ENCODE results near the gene FBH1.
"Not testable (repeated sequence)": the region's sequence is repeated elsewhere in the genome, so short reads cannot be mapped to it uniquely, and the experiment has no call there.

FBH1 gene

DNA sequence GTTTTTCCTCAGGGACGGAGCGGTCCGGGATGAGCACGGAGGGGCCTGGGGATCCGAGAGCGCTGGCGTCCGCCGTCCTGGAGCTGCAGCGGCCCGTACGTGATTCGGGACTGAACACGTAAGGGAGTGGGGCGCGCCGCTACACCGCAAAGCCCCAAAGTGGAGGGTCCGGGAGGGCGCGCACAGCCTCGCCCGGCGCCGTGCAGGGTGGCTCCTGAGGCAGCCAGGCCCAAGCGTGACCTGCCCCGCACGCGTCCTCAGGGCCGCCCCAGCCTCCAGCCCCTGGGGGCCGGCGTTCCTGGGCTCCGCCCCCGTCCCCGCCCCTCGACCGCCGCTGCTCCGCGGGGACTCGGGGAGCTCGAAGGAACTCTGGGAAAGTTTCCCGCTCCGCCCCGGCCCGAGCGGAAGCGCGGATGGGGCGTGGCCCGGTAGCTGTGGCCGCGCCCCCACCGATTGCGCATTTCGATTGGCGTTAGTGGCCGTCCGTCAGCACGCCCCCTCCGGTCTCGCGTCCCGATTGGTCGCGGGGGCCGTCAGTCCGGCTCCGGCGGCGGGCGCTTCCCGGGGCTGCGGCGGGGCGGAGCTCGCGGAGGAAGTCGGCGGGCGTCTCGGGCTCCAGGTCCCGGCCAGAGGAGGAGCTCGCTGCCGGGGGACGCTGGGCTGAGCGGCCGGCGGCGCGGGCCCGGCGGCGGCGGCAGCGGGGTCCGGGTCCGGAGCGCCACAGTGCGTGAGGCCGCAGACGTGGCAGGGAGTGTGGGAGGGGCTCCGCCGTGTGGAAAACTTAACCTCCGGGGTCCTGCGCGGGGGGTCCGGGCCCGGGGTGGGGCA, at the start of gene FBH1, which contains the start of gene ANKRD16:
Gene FBH1 (plus strand): TSS at position 620 of the 828 bp plus-strand sequence. CDS start 103 bp downstream, at position 723.
Gene ANKRD16 (minus strand): TSS at position 270 of the 828 bp plus-strand sequence. CDS start 539 bp downstream, outside the sequence.
- H3K4me3 ChIP-seq (ENCODE audit: low read depth, low read length): peak within 1 kb of the TSS; percentile 86
- peak; percentile 98 for DNase-seq (ENCODE audit: low read depth)

DNA sequence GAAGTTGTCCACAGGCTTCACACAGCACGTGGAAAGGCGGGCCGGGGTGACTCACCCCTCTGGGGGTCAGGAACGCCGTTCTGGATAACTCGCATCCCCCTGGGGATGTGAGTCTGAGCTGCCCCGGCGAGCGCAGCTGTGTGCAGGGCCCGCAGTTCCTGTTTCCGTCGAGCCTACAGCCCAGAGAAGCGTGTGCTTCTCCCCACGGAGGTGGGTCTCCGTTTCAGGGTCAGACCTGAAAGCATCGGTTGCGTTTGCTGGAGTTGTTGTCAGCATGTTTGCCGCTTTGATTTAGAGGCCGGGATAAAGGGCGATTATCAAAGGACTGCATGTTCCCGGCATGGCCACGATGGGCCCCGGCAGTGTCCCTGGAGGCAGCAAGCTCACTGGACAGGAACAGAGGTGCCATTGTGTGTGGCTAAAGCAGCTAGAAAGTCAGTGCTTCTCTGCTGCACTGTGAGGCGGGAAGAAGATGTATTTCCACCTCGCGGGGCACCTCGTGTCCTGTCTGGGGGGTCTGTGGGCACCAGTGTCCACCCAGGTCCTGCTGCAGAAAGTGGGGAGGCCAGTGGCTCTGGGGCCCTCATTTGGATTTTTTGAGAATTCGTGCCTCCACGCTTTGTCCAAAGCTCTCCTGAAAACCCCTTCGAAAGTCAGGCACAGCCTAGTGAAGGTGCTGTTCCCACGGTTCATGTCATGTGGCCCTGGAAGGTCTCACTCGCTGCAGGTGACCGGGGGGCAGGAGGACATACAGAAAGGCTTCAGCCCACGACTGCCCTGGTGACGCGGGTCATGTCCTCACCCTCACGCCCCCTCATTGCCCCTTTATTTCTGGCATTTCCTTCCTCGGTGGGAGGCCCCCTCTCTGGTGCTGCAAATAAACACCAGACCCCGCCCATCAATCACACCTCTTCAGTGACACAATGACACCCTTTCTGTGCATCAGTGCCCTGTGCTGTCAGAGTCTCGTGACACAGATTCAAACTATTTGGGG, 49.4 kb upstream of the FBH1 start:
- no peak overlapping the region for H3K4me3 ChIP-seq (ENCODE audit: low read depth, low read length)
- peak; percentile 32 for DNase-seq (ENCODE audit: low read depth)

DNA sequence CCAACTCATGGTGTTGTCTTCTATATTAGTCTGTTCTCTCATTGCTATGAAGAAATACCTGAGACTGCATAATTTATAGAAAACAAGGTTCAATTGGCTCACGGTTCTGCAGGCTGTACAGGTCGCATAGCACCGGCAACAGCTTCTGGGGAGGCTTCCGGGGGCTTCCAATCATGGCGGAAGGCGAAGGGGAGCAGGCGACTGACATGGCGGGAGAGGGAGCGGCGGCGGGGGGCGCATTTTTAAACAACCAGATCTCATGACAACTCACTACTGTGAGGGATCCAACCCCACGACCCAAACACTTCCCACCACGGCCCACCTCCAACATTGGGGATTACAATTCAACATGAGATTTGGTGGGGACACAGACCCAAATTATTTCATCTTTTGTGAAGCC, 48.1 kb upstream of the FBH1 start:
- H3K4me3 ChIP-seq (ENCODE audit: low read depth, low read length): no peak overlapping the region
- DNase-seq (ENCODE audit: low read depth): no peak

DNA sequence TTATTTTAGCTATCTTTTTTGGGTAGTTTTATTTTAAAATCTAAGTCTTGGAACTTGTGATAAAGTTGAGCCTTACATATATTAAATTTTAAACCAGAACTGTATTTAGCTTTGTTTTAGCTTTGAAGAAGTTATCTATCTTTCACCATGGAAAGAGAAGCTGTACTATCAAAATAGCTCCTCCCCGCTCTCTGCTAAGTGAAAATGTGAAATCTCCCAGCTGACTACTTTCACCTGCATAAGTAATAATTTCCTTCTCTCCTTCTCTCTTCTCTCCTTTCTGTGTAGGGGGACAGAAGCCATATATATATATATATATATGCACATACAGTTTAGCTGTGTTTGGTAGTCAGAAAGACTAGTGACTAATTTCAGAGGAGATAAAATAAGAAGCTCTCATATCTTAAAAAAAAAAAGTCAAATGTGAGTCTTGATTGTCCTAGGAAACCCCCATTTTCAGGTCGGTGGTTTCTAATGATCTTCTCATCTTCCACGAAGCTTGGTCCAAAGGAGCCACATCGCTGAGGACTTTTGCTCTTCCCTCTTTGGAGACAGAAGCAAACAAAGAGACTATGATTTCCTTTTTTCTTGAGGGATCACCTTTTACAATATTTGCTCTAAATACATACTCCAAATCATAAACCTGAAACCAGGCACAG, 46.2 kb upstream of the FBH1 start:
- DNase-seq (ENCODE audit: low read depth): no peak

DNA sequence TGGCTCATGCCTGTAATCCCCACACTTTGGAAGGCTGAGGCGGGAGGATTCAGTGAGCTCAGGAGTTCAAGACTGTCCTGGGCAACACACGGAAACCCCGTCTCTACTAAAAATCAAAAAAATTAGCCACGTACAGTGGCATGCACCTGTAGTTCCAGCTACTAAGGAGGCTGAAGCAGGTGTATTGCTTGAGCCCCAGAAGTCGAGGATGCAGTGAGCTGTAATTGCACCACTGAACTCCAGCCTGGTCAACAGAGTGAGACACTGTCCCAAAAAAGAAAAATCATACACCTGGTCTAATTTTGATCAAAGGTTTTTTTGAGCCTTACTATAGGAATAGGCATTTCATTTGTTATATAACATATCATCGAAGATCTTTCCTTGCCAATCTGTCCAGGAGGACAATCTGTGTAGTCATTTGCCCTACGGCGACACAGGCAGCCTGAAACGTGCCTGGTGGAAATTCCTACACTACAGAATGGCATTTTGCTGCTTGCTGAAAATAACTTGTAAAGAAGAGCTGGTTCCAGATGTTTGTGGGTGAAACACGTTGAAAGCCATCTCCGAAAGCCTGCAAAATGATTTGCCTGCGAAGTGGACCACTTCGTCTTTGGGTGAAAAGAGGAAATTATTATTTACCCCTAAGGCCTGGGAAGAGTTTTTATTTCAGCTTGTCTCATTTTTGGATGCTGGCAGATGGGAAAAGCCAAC, 45.5 kb upstream of the FBH1 start:
- no peak overlapping the region for H3K4me3 ChIP-seq (ENCODE audit: low read depth, low read length)
- DNase-seq (ENCODE audit: low read depth): no peak

More for the DNA sequence above, 46.2 kb upstream of the FBH1 start:
- H3K4me3 ChIP-seq (ENCODE audit: low read depth, low read length): no peak overlapping the region

DNA sequence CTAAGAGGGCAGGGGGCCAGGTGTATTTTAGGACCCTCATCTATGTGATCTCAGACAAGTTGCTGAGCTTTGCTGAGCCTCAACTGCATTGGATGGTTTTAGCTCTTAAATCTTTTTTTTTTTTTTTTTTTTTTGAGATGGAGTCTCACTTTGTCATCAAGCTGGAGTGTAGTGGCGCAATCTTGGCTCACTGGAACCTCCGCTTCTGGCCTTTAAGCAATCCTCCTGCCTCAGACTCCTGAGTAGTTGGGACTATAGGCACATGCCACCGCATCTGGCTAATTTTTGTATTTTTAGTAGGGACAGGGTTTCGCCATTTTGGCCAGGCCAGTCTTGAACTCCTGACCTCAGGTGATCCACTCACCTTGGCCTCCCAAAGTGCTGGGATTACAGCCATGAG, 43.4 kb upstream of the FBH1 start:
- H3K4me3 ChIP-seq (ENCODE audit: low read depth, low read length); DNase-seq (ENCODE audit: low read depth): not testable (repeated sequence)

DNA sequence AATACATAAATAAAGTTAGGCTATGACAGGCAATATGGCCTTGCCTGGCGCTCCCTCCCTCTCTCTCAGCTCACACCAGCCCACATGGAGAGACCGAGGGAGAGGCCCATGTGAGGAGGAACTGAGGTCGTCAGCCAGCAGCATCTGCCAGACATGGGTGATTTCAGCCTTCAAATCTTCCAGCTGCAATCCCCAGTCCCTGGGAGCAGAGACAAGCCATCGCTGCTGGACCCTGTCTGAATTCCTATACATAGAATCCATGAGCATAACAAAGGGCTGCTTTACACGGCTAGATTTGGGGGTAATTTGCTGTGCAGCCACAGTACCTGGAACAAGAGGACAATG, 35.9 kb upstream of the FBH1 start:
- DNase-seq (ENCODE audit: low read depth): no peak
- no peak overlapping the region for H3K4me3 ChIP-seq (ENCODE audit: low read depth, low read length)

DNA sequence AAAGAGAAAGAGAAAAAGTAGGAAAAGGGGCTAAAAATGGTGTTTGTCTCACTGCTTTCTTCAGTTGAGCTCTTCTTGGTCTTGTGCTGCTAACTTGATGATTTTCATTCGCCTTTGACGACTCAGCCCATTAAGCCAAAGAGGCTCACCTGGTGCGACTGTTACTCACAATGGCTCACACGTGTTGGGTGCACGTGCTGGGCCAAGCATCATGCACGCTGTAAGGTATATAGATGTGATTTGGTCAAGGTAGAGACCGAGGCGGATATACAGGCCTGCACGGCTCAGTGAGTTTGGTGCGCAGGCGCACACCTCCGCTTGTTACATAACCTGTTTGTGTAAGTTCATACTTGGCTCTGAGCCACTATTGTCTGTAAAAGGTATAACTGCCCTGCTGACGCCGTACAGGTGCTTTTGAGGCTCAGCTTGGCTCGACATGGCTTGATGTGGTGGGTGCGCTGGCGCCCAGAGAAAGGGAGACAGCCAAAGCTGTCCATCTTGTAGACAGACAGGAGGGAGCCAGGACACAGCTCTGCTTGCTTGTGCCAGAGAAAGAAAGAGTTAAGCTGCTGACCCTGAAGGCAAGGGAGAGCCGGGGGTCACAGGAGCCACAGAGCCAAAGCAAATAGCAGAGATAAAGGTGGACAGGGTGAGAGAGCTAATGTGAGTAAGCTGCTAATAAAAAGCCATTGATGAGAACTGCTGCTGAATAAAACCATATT, 33.9 kb upstream of the FBH1 start:
- no peak overlapping the region for H3K4me3 ChIP-seq (ENCODE audit: low read depth, low read length)
- no peak for DNase-seq (ENCODE audit: low read depth)

DNA sequence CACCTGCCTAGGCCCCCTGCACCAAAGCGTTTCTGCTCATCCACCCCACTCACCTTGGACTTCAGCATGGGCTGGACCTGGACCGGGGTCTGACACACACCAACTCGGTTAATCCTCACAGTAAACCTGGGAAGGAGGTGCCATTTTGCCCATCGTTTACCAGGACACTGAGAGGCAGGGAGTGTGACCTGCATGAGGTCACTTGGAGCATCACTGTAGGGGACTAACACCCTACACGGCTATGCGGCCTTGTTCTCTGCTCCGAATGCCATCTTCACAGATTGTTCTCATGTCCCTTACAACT, 33.4 kb upstream of the FBH1 start:
- DNase-seq (ENCODE audit: low read depth): no peak
- no peak overlapping the region for H3K4me3 ChIP-seq (ENCODE audit: low read depth, low read length)

DNA sequence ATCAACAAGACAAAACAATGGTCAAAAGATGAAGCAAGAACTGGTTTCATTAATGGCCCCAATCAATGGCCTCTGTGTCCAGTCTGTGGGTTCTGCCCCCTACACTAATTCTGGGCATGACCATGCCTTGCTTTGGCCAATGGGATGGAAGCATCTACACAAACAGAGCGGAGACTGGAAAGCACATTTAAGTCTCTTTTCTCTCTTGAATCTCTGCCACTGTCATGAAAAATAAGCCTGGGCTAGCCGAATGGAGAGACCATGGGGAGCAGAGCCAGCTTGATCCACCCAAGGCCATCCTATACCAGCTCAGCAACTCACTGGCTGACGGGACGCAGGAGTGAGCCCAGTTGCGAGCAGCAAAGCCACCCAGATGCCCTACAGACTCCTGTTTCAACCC, 31.2 kb upstream of the FBH1 start:
- no peak for DNase-seq (ENCODE audit: low read depth)
- no peak overlapping the region for H3K4me3 ChIP-seq (ENCODE audit: low read depth, low read length)

DNA sequence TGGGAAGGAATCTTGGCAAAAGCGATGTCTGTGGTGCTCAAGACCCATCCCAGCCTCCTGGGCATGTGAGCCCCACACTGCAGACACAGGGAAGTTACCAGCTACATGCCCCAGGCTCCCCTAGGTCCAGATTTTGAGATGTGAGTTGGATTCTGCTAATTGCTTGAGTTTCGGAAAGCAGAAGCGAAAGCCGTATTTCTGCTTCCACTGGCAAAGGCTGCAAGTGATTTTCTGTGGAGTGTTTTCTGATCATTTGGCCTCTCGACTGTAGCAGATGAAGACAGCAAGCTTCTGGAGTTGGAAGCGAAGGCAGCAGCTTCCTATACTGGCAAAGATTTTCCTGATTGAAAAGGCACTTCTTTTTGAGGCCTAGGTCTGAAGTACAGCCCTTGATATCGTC, 30.0 kb upstream of the FBH1 start:
- no peak overlapping the region for H3K4me3 ChIP-seq (ENCODE audit: low read depth, low read length)
- DNase-seq (ENCODE audit: low read depth): no peak

DNA sequence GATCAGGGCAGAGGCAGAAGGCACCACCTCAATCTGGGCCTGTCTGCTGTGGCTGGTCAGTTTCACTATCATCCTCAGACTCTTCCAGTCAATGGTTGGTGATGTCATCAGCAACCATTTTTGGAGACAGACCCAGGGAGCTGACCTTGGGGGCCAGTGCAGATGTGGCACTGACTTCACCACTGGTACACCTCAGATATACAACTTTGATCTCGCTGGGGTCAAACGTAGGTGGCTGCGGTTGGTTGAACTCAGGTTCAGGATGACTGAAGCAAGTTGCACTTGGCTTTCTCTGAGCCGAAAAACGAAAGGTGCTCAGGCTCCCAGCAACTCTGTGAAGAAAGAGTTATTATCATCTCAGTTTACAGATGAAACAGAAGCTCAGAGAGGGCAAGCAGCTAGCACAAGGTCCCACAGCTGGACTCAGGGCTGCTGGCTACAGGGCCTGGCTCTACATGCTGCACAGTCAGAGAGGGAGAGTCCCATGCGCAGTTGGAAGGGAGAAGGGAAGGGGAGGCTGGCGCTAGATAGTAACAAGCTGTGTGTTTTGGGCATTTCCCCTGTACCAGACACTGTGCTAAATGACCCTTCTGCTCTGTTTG, 27.6 kb upstream of the FBH1 start:
- DNase-seq (ENCODE audit: low read depth): no peak
- H3K4me3 ChIP-seq (ENCODE audit: low read depth, low read length): no peak overlapping the region

DNA sequence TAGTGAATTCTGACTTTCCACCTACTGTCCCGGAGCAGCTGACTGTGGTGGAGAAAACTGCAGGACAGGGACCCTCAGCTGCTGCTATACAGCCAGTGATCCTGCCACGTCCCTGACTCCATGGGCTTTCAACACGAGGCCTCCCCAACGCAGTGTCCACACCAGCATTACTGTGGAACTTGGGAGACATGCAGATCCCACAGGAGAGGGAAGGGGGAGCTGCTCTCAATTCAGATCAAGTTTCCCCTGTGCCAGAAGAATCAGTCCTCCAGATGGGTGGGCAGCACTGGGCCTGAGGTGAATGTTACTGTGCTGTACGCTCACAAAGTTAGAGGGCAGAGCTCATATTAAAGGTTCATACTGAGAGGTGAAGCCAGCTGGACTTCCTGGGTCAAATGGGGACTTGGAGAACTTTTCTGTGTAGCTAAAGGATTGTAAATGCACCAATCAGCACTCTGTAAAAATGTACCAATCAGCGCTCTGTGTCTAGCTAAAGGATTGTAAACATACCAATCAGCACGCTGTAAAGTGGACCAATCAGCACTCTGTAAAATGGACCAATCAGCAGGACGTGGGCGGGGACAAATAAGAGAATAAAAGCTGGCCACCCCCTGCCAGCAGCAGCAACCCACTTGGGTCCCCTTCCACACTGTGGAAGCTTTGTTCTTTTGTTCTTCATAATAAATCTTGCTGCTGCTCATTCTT, 26.9 kb upstream of the FBH1 start:
- not testable (repeated sequence) for H3K4me3 ChIP-seq (ENCODE audit: low read depth, low read length); DNase-seq (ENCODE audit: low read depth)

DNA sequence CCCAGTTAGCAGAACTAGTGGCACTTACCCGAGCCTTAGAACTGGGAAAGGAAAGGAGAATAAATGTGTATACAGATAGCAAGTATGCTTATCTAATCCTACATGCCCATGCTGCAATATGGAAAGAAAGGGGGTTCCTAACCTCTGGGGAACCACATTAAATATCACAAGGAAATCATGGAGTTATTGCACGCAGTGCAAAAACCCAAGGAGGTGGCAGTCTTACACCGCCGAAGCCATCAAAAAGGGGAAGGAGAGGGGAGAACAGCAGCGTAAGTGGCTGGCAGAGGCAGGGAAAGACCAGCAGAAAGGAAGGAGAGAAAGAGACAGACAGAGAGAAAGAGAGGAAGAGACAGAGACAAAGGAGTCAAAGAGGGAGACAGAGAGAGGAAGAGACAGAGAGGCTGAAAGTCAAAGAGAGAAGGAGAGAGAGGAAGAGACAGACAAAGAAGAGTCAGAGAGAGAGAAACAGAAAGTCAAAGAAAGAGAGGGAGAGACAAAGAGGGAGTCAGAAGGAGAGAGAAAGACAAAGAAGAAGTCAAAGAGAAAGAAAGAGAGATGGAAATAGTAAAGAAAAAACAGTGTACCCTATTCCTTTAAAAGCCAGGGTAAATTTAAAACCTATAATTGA, 23.5 kb upstream of the FBH1 start:
- not testable (repeated sequence) for H3K4me3 ChIP-seq (ENCODE audit: low read depth, low read length); DNase-seq (ENCODE audit: low read depth)

DNA sequence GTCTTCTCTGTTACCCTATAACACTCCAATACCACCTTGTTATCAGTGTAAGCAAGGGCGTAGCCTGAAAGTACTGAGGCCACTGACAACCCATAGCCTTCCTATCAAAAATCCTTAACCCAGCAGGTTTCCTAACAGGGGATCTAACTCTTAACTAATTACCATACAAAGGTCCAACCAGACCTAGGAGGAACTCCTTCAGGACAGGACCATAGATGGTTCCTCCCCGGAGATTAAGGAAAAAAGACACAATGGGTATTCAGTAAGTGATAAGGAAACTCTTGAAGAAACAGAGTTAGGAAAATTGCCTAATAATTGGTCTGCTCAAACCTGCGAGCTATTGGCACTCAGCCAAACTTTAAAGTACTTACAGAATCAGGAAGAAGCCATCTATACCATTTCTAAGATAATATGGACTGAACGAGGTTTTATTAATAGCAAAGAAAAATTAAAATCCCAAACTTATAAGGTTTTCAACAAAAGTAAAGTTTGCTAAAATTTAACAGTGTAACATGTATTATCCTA, 22.9 kb upstream of the FBH1 start:
- DNase-seq (ENCODE audit: low read depth); H3K4me3 ChIP-seq (ENCODE audit: low read depth, low read length): not testable (repeated sequence)

DNA sequence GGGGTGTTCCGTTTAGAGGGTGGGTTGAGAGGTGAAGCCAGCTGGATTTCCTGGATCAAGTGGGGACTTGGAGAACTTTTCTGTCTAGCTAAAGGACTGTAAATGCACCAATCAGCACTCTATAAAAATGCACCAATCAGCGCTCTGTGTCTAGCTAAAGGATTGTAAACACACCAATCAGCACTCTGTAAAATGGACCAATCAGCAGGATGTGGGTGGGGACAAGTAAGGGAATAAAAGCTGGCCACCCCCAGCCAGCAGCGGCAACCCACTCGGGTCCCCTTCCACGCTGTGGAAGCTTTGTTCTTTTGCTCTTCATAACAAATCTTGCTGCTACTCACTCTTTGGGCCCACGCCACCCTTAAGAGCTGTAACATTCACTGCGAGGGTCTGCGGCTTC, 21.7 kb upstream of the FBH1 start:
- not testable (repeated sequence) for DNase-seq (ENCODE audit: low read depth)

DNA sequence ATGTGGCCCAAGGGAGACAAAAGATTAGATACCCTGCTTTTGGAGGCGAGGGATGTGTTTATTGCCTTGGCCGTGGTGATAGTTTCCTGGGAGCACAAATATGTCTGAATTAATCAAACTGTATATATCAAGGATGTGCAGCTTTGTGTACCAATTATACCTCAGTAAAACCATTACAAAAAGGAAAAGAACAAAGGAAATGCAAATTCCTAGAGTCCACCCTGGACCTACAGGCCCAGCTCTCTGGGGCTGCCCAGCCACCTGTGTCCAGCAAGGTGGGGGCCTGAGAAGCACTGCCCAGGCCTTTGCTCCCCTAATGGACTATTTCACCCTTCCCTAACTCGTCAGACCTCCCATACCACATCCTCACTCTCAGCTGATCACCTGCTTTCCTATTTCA, 20.9 kb upstream of the FBH1 start:
- no peak for DNase-seq (ENCODE audit: low read depth)
- H3K4me3 ChIP-seq (ENCODE audit: low read depth, low read length): no peak overlapping the region

More for the DNA sequence above, 21.7 kb upstream of the FBH1 start:
- not testable (repeated sequence) for H3K4me3 ChIP-seq (ENCODE audit: low read depth, low read length)
